ENCODE data around the gene CYP46A1.

CYP46A1 gene

GRCh38 chr14:99732436-99733210 lies 48.5 kb downstream of the CYP46A1 start:
- in situ Hi-C loops (cut with MboI; ENCODE audit: low pct_unique_long_range_greater_than_20kb, low sequenced_read_pairs, unreplicated experiment): no loop called here
- no peak for TF ChIP-seq CTCF (IDR thresholded peaks at IDR 0.05; ENCODE audit: extremely low read depth, insufficient read depth, missing control alignments)
- no peak for DNase-seq (ENCODE audit: low spot score)

- DNase-seq (ENCODE audit: low spot score): no peak
- TF ChIP-seq CTCF (IDR thresholded peaks at IDR 0.05; ENCODE audit: extremely low read depth, insufficient read depth, missing control alignments): no peak
- in situ Hi-C loops (cut with MboI; ENCODE audit: low pct_unique_long_range_greater_than_20kb, low sequenced_read_pairs, unreplicated experiment): no loop called here
These were observed 49.1 kb downstream of the CYP46A1 start for GRCh38 chr14:99733211-99733539.

GRCh38 chr14:99733540-99734405 lies 49.7 kb downstream of the CYP46A1 start:
- no peak for DNase-seq (ENCODE audit: low spot score)
- in situ Hi-C loops (cut with MboI; ENCODE audit: low pct_unique_long_range_greater_than_20kb, low sequenced_read_pairs, unreplicated experiment): no loop called here

GRCh38 chr14:99734406-99735051 lies 50.4 kb downstream of the CYP46A1 start:
- TF ChIP-seq CTCF (IDR thresholded peaks at IDR 0.05; ENCODE audit: extremely low read depth, insufficient read depth, missing control alignments): no peak
- no peak for DNase-seq (ENCODE audit: low spot score)
- in situ Hi-C loops (cut with MboI; ENCODE audit: low pct_unique_long_range_greater_than_20kb, low sequenced_read_pairs, unreplicated experiment): no loop called here

More at GRCh38 chr14:99733540-99734405, 49.7 kb downstream of the CYP46A1 start:
- TF ChIP-seq CTCF (IDR thresholded peaks at IDR 0.05; ENCODE audit: extremely low read depth, insufficient read depth, missing control alignments): no peak

- DNase-seq (ENCODE audit: low spot score): no peak
- no peak for TF ChIP-seq CTCF (IDR thresholded peaks at IDR 0.05; ENCODE audit: extremely low read depth, insufficient read depth, missing control alignments)
- in situ Hi-C loops (cut with MboI; ENCODE audit: low pct_unique_long_range_greater_than_20kb, low sequenced_read_pairs, unreplicated experiment): no loop called here
These were observed 51.4 kb downstream of the CYP46A1 start for GRCh38 chr14:99735189-99736135.

Data from GM13977 (cell line).